Measurements from ENCODE around the gene SLC39A2.

GRCh38 chr14:20989471-20989786 is 9.7 kb upstream of the SLC39A2 start:
- TF ChIP-seq CTCF (IDR thresholded peaks at IDR 0.05) (no peak), POLR2A (IDR thresholded peaks at IDR 0.05) (no peak)
